Nucleus accumbens (tissue), 56 donors: ENCODE measurements around the gene FLII.
"Not testable (repeated sequence)": the region's sequence is repeated elsewhere in the genome, so short reads cannot be mapped to it uniquely, and the experiment has no call there.

Source experiments
- DNase-seq, 56 donors: peaks; one replicate each; lab custom pipeline; 2025; lab: John Stamatoyannopoulos, UW

FLII gene

DNA sequence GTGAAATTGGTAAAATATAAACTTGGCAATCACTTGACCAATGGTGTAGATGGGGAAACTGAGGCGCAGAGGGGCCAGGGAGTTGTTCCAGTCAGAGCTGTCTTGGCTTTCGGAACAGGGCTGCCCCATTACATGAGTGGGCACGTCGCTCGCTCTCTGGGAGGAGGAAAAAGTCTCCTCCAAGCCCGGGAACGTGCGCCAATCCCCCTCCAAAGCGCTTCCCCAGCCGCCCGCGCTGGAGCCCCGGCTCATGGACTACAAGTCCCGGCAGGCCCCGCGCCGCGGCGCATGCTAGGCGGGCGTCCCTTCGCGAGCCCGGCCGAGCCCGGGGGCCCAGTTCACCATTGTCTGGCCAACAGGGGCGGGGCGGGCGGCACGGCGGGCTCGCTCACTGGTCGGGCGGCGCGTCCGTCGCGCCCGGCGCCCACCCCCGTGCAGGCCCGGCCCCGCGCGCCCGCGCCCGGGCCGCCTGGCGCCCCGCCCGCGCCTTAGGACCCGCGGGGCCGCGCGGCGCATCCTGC is 33.4 kb downstream of the FLII start, which contains the start of gene LLGL1:
Gene LLGL1 (plus strand): TSS at position 515 of the 521 bp plus-strand sequence. CDS start 48 bp downstream, outside the sequence.
- peak in 55 of 56 donors; percentile 58 to 98 (median 89) for DNase-seq

DNA sequence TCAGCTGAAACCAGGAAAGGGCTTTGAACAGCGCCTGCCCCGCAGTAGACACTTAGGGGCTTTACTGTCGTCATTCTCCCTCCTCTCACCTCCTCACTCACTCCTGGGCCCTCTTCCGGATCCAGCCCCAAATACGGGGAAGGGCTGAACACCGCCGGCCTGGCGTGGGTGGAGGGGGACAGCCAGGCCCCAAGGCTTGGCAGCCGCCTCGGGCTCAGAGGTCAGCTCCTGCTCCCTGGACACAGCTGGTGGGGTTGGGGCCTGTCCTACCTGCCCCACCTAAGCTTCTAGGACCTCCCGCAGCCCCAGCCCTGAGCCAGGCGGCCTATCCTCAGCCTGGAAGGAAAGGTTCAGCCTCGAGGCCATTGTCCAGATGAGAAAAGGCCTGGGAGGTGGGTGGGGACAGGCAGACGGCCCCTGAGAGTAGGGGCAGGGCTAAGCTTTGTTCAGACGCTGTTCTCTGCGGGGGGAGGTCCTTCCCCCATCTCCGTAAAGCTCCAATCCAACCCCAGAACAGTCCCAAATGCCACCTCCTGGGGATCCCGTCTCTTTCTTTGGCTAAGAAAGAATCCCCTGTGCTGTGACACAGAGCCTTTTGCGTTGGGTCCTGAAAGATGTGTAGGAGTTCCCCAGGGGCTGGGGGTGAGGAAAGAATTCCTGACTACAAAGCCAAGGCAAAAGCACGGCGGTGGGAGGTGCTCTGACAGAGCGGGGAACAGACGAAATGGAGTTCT is 34.0 kb downstream of the FLII start:
- no peak for DNase-seq

DNA sequence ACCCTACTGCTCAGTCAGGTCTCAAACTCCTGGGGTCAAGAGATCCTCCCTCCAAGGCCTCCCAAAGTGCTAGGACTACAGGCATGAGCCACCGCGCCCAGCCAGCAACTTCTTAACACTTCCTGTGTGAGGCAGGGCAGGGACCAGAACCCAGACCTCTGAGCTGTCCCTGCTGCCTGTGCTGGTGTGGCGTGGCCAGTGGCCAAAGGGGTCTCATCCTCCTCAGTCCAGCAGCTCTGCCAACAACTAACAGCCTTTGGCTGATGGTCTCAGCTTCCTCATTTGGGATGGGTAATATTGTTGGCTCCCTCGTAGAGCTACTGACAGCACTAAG is 34.5 kb downstream of the FLII start:
- no peak for DNase-seq

- no peak for DNase-seq
Measured at GRCh38 chr17:18218756-18219415, 39.7 kb downstream of the FLII start.

DNA sequence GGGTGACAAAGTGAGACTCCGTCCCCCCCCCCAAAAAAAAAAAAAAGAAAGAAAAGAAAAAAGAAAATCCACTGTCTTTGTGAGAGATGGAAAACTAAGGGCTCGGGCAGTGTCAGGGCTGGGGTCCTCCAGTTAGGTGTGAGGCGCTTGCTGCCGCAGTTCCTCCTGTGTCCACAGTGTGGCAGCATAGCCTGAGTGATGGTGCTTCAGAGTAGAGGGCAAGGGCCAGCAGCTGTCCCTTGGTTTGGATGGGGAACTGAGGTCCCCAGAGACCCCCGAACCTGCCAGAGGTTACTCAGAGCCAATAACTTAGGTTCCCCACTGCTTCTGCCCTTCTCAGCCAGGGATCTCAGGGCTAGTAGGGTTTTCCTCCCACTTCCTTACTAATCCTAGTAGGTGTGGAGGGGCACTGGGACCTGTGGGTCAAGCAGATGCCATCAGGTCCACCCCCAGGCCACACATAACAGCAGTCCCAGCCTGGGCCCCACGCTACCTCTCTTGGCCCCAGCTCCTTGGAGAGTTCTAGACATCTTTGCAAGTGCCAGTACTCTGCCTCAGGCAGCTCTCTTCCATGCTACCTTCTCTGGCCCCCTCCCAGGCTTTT is 41.0 kb downstream of the FLII start:
- peak in 46 of 56 donors; percentile 16 to 87 (median 49) for DNase-seq

DNA sequence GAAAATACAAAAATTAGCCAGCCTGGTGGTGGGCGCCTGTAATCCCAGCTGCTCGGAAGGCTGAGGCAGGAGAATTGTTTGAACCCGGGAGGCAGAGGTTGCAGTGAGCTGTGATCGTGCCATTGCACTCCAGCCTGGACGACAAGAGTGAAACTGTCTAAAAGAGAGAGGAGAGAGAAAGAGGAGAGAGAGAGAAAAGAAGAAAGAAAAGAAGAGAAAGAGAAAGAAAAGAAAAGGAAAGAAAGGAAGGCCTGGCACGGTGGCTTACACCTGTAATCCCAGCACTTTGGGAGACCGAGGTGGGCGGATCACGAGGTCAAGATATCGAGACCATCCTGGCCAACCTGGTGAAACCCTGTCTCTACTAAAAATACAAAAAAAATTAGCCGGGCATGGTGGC is 41.6 kb downstream of the FLII start:
- DNase-seq = not testable (repeated sequence)

DNA sequence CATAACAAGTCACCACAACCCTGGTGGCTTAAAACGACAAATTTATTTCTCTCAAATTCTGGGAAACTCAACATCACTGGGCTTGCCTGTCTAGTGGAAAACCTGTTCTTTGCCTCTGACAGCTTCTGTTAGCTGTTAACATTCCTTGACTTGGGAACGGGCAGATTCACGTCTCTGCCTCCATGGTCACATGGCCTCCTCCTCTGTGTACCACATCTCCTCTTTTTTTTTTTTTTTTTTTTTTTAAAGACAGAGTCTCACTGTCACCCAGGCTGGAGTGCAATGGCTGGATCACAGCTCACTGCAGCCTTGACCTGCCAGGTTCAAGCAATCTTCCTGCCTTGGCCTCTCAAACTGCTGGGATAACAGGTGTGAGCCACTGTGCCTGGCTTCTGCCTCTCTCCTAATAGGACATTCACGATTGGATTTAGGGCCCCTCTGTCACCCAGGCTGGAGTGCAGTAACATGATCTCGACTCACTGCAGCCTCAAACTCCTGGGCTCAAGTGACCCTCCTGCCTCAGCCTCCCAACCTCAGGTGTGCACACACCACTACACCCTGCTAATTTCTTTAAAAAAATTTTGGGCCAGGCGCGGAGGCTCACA is 44.8 kb downstream of the FLII start:
- no peak for DNase-seq

GRCh38 chr17:18208092-18208491 is 50.4 kb downstream of the FLII start:
- no peak for DNase-seq

DNA sequence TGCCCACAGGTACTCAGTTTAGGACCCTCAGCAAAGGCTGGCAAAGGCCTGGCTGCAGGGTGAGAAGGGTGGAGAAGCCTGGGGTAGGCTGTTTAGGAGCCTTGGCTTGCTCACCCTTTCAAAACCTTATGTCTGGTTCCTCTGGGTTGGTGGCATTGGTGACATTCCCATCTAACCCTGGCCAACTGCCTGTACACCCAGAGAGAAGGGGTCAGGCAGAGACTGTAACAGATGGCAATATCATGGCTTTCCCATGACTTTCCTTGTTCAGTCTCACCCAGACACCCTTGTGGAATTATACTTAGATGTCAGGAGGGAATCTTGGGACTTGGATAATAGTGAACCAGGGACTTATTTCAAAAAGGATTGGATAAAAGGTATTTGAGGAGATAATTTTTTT is 51.6 kb downstream of the FLII start:
- DNase-seq = no peak

GRCh38 chr17:18205861-18206260 is 52.7 kb downstream of the FLII start:
- no peak for DNase-seq

GRCh38 chr17:18203308-18203707 is 55.2 kb downstream of the FLII start:
- DNase-seq = no peak

DNA sequence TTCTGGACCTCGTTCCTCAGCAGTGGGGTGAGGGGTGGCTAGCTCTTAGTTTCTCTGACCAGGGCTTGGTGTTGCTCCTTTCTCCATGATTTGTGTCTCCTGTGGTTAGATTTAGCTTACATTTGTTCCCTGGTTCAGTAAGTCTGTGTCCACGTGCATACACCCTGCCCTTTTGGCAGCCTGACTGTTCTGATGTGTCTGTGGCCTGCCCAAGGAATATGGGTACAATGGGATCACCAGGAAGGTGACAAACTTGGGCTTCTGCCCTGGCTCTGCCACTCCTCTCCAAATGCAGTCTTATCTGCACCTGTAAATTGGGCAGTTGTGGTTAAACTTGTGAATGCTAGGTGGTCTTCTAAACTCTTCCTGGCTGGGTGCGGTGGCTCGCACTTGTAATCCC is 57.4 kb downstream of the FLII start:
- no peak for DNase-seq

DNA sequence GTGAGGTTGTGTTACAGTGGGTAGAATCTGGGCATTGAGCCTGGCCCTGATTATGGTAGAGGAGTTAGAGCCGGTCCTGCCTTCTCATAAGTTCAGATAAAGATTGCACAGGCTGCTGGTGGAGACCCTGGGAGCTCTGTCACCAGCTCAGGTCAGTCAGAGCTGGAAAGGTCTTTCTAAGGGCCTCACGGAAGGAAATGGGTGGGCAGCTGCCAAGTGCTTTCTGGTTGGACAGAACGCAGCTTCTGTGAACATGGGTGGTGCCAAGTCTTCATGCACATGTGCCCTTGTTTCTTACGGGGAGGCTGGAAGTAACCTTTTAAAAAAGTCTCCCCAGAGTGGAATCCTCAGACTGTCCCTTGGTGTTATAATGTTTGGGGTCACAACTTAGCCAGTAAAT is 60.0 kb downstream of the FLII start:
- no peak for DNase-seq

- DNase-seq = no peak
Measured at GRCh38 chr17:18197535-18198194, 60.9 kb downstream of the FLII start.

GRCh38 chr17:18195246-18195645 is 63.3 kb downstream of the FLII start:
- DNase-seq = peak in 6 of 56 donors; percentile 14 to 71 (median 34)
